Neural cell (in vitro differentiated cells): ENCODE measurements around the gene CPEB1. TPM values are rescaled to one million over a fixed set of nuclear protein-coding genes. Genes with fewer than 3 reads are reported as not detected.

Source experiments
- H2AFZ ChIP-seq: fragments of 200-600, 300-800 bp; sonication (generic), shearing (Covaris generic); 2 replicates; pipeline ENCODE4 v1.6.0; 2014; ENCODE audit warnings: low read depth, mild to moderate bottlenecking, antibody characterized with exemption, low read length, moderate library complexity
- H3F3A ChIP-seq: fragments of 200-600 bp; shearing (Covaris generic); 2 replicates; pipeline ENCODE4 v1.6.1; 2016; ENCODE audit warnings: mild to moderate bottlenecking, moderate library complexity, mixed read lengths, antibody characterized with exemption, low read length; ENCODE audit not compliant: insufficient read depth, poor library complexity, severe bottlenecking
- H3K27ac ChIP-seq: fragments of 200-600, 300-800 bp; sonication (generic), shearing (Covaris generic); 2 replicates; pipeline ENCODE4 v1.5.1; 2014; ENCODE audit warnings: mild to moderate bottlenecking, low read length, moderate library complexity
- H3K27me3 ChIP-seq: fragments of 300-800, 200-600 bp; sonication (generic), shearing (Covaris generic); 2 replicates; pipeline ENCODE4 v1.6.0; 2014; ENCODE audit warnings: mild to moderate bottlenecking, low read depth, low read length, moderate library complexity; ENCODE audit not compliant: insufficient read depth
- H3K36me3 ChIP-seq: fragments of 300-800, 200-600 bp; sonication (generic), shearing (Covaris generic); 2 replicates; pipeline ENCODE4 v1.5.1; 2014; ENCODE audit warnings: mild to moderate bottlenecking, antibody characterized with exemption, low read length, moderate library complexity; ENCODE audit not compliant: insufficient read depth
- H3K4me2 ChIP-seq: fragments of 300-800, 200-600 bp; sonication (generic), shearing (Covaris generic); 2 replicates; pipeline ENCODE4 v1.6.0; 2014; ENCODE audit warnings: mild to moderate bottlenecking, low read length
- H3K4me3 ChIP-seq: fragments of 300-800, 200-600 bp; sonication (generic), shearing (Covaris generic); 2 replicates; pipeline ENCODE4 v1.5.1; 2014; ENCODE audit warnings: mild to moderate bottlenecking, low read length, moderate library complexity
- H3K79me2 ChIP-seq: fragments of 200-600 bp; shearing (Covaris generic); replicated peaks from 2 replicates; pipeline ENCODE4 v1.6.0; 2014; ENCODE audit warnings: mild to moderate bottlenecking, low read length, moderate library complexity; ENCODE audit not compliant: insufficient read depth
- H3K9ac ChIP-seq: fragments of 300-800, 200-600 bp; sonication (generic), shearing (Covaris generic); 2 replicates; pipeline ENCODE4 v1.6.1; 2016; ENCODE audit warnings: mild to moderate bottlenecking, low read length, mixed read lengths
- H3K9me2 ChIP-seq: fragments of 200-600 bp; shearing (Covaris generic); 2 replicates; pipeline ENCODE4 v1.6.1; 2016; ENCODE audit warnings: mild to moderate bottlenecking, low read length, mixed read lengths; ENCODE audit not compliant: insufficient read depth
- H3K9me3 ChIP-seq: fragments of 200-600, 300-800 bp; sonication (generic), shearing (Covaris generic); 2 replicates; pipeline ENCODE4 v1.6.1; 2016; ENCODE audit warnings: mild to moderate bottlenecking, mixed run types, low read length, moderate library complexity, mixed read lengths
- H4K20me1 ChIP-seq: fragments of 200-600 bp; shearing (Covaris generic); 2 replicates; pipeline ENCODE4 v1.6.1; 2016; ENCODE audit warnings: mild to moderate bottlenecking, mixed run types; ENCODE audit not compliant: insufficient read depth
- CTCF ChIP-seq: fragments of 450-650 bp; IDR thresholded peaks from 2 replicates; pipeline ENCODE4 v1.5.1; 2014; ENCODE audit warnings: antibody characterized with exemption, mild to moderate bottlenecking, moderate library complexity; ENCODE audit not compliant: poor library complexity, severe bottlenecking
- EP300 ChIP-seq: fragments of 450-650 bp; conservative IDR thresholded peaks from 2 replicates; pipeline ENCODE4 v1.6.1; 2014; ENCODE audit warnings: antibody characterized with exemption, mild to moderate bottlenecking, moderate library complexity; ENCODE audit not compliant: poor library complexity, severe bottlenecking
- EZH2 ChIP-seq: fragments of 200-600, 300-800 bp; shearing (Covaris generic), sonication (generic); IDR thresholded peaks from 2 replicates; pipeline ENCODE4 v1.6.1; 2014; ENCODE audit warnings: antibody characterized with exemption, low read length, borderline replicate concordance, mild to moderate bottlenecking; ENCODE audit not compliant: insufficient read depth, poor library complexity, severe bottlenecking
- MXI1 ChIP-seq: fragments of 450-650 bp; conservative IDR thresholded peaks from 2 replicates; pipeline ENCODE4 v1.6.1; 2014; ENCODE audit warnings: antibody characterized with exemption, mild to moderate bottlenecking; ENCODE audit not compliant: poor library complexity, severe bottlenecking
- POLR2AphosphoS5 ChIP-seq: IDR thresholded peaks from 2 replicates; pipeline ENCODE4 v1.6.1; 2012
- RAD21 ChIP-seq: fragments of 450-650 bp; conservative IDR thresholded peaks from 2 replicates; pipeline ENCODE4 v1.6.1; 2014; ENCODE audit warnings: antibody characterized with exemption, mild to moderate bottlenecking, moderate library complexity
- SMC3 ChIP-seq: fragments of 450-650 bp; conservative IDR thresholded peaks from 2 replicates; pipeline ENCODE4 v1.6.1; 2014; ENCODE audit warnings: antibody characterized with exemption, mild to moderate bottlenecking, moderate library complexity; ENCODE audit not compliant: poor library complexity
- TAF1 ChIP-seq: IDR thresholded peaks from 2 replicates; pipeline ENCODE4 v1.6.1; 2012; ENCODE audit warnings: low read depth
- polyA minus RNA-seq: library from RNA; depleted of rRNA, polyadenylated mRNA; stranded (reverse); fragments of >200 nt; gene quantifications from 2 replicates; pipeline ENCODE4 v1.2.3, GENCODE V29; 2014
- polyA plus RNA-seq: library from polyadenylated mRNA; depleted of rRNA; stranded (reverse); fragments of >200 nt; gene quantifications from 2 replicates; pipeline ENCODE4 v1.2.3, GENCODE V29; 2014
- TF ChIP-seq, protein P1 (sequence below): IDR thresholded peaks from 2 replicates; pipeline ENCODE4 v1.6.1; 2012; ENCODE audit warnings: borderline replicate concordance

CPEB1 gene
- 0.61 and 1.3 TPM in 2 replicates for polyA plus RNA-seq
- polyA minus RNA-seq: 0.24 and 0.93 TPM in 2 replicates

- peak within 1 kb of the TSS; percentile 34 for H3K9ac ChIP-seq
- H3K27me3 ChIP-seq: peaks cover 64% of the 10 kb centered on the region
- no peaks in the 10 kb centered on the region for H3K9me2 ChIP-seq
- no peaks in the 10 kb centered on the region for H3K9me3 ChIP-seq
- H3K4me2 ChIP-seq: no peak within 1 kb of the TSS
- H3K4me3 ChIP-seq: peak within 1 kb of the TSS; percentile 65
- H3K27ac ChIP-seq: no peak within 1 kb of the TSS
- no peak within 1 kb of the TSS for H2AFZ ChIP-seq
- TF ChIP-seq EZH2: no peak
- TF ChIP-seq TAF1: no peak
- peak; percentile 48 for TF ChIP-seq CTCF
- no peak for TF ChIP-seq EP300
- TF ChIP-seq, protein P1, sequence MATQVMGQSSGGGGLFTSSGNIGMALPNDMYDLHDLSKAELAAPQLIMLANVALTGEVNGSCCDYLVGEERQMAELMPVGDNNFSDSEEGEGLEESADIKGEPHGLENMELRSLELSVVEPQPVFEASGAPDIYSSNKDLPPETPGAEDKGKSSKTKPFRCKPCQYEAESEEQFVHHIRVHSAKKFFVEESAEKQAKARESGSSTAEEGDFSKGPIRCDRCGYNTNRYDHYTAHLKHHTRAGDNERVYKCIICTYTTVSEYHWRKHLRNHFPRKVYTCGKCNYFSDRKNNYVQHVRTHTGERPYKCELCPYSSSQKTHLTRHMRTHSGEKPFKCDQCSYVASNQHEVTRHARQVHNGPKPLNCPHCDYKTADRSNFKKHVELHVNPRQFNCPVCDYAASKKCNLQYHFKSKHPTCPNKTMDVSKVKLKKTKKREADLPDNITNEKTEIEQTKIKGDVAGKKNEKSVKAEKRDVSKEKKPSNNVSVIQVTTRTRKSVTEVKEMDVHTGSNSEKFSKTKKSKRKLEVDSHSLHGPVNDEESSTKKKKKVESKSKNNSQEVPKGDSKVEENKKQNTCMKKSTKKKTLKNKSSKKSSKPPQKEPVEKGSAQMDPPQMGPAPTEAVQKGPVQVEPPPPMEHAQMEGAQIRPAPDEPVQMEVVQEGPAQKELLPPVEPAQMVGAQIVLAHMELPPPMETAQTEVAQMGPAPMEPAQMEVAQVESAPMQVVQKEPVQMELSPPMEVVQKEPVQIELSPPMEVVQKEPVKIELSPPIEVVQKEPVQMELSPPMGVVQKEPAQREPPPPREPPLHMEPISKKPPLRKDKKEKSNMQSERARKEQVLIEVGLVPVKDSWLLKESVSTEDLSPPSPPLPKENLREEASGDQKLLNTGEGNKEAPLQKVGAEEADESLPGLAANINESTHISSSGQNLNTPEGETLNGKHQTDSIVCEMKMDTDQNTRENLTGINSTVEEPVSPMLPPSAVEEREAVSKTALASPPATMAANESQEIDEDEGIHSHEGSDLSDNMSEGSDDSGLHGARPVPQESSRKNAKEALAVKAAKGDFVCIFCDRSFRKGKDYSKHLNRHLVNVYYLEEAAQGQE: no peak
- no peak for TF ChIP-seq POLR2AphosphoS5
- TF ChIP-seq MXI1: peak; percentile 57
- peak; percentile 15 for TF ChIP-seq RAD21
- peak; percentile 28 for TF ChIP-seq SMC3
- no peaks in the 10 kb centered on the region for H3K36me3 ChIP-seq
- H4K20me1 ChIP-seq: no peaks in the 10 kb centered on the region
- H3K79me2 ChIP-seq: no peaks in the 10 kb centered on the region
- H3F3A ChIP-seq: no peaks in the 10 kb centered on the region
Observed at GRCh38 chr15:82647045-82647834, at the start of gene CPEB1. CPEB1 (minus strand) TSS chr15:82647363; CDS start chr15:82628459, 18,904 bp downstream.

GRCh38 chr15:82692171-82692570 is 45.0 kb upstream of the CPEB1 start:
- TF ChIP-seq, protein P1: no peak
- no peak for TF ChIP-seq POLR2AphosphoS5
- TF ChIP-seq RAD21: no peak
- no peak for TF ChIP-seq CTCF

More at GRCh38 chr15:82692171-82692570, 45.0 kb upstream of the CPEB1 start:
- Histone ChIP-seq H4K20me1 (no peaks in the 10 kb centered on the region), H3F3A (no peaks in the 10 kb centered on the region), H3K9me3 (no peaks in the 10 kb centered on the region), H3K36me3 (no peaks in the 10 kb centered on the region), H3K27ac (no peak overlapping the region), H3K9ac (no peak overlapping the region), H3K79me2 (no peaks in the 10 kb centered on the region), H2AFZ (no peak overlapping the region), H3K4me2 (no peak overlapping the region), H3K27me3 (no peaks in the 10 kb centered on the region), H3K9me2 (no peaks in the 10 kb centered on the region), H3K4me3 (no peak overlapping the region)
